Inflammatory macrophage treated with lipopolysaccharide for 1 hour (primary cell): Measurements from ENCODE around the gene GRM7.
A peak's percentile ranks its signal among the peaks of the same experiment; 100 is the strongest.

Experiments used
- DNase-seq, 2 donors: peaks; one replicate each; pipeline ENCODE4 v3.0.0-alpha.2; 2020 to 2022

GRM7 gene

GRCh38 chr3:7249493-7250076, 388.7 kb downstream of the GRM7 start:
- DNase-seq: no peak

DNA sequence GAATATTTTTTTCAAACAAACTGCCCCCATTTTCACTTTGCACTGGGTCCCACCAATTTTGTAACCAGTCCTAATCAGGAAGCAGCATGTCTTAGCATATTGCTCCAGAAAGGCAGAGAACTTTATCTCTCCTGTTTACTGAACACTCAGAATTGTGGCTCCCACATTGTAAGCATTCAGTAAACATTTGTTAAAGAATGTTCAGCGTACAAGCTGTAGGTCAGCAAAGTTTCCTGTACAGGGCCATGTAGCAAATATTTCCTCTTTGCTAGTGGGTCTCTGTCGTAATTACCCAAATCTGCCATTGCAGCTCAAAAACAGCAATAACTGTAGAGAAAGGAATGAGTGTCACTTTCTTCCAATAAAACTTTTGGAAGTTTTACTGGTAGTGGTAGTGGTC, 393.3 kb downstream of the GRM7 start:
- no peak for DNase-seq

DNA sequence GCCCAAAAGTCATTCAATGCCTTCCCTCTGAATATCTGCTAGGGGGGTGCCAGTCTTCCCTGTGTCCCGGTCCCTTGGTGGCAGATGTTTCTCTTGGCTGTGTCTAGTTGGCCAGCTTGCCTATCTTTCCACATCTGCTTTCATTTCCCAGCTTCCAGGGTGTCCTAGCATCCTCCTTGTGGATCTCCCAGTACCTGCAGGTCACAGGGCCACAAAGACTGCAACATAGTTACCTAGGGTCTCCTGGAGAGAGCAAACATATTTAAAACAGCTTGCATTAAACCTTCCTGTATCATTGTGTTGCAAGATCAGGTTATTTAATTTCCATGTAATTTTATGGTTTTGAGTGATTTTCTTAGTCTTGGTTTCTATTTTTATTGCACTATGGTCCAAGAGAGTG, 400.1 kb downstream of the GRM7 start:
- DNase-seq: no peak

GRCh38 chr3:7263347-7264195, 402.7 kb downstream of the GRM7 start:
- DNase-seq: no peak

GRCh38 chr3:7264196-7264526, 403.2 kb downstream of the GRM7 start:
- DNase-seq: no peak

- DNase-seq: no peak
Measured at GRCh38 chr3:7265736-7266135, 404.8 kb downstream of the GRM7 start.

DNA sequence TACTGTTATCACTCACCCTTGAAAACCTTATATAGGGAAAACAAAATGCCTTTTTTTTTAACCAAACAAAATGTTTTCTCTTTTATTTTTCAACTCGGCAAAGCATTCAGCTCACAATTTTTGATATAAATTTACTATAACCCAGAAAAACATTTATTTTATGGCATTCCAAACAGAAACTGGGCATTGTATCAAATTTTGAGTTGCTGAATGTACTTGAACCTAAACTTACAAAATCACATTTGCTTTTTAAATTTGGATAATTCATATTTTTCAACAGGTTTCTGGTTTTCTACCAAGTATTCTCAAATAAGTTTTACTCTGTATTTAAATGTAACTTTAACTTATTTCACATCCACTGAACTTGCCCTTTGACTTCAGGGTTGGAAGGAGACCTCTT, 405.6 kb downstream of the GRM7 start:
- no peak for DNase-seq

- DNase-seq: no peak
Measured at GRCh38 chr3:7270731-7271130, 409.8 kb downstream of the GRM7 start.

- no peak for DNase-seq
Measured at GRCh38 chr3:7271631-7272030, 410.7 kb downstream of the GRM7 start.

GRCh38 chr3:7272203-7272602, 411.3 kb downstream of the GRM7 start:
- no peak for DNase-seq

- no peak for DNase-seq
Measured at GRCh38 chr3:7275396-7275795, 414.5 kb downstream of the GRM7 start.

DNA sequence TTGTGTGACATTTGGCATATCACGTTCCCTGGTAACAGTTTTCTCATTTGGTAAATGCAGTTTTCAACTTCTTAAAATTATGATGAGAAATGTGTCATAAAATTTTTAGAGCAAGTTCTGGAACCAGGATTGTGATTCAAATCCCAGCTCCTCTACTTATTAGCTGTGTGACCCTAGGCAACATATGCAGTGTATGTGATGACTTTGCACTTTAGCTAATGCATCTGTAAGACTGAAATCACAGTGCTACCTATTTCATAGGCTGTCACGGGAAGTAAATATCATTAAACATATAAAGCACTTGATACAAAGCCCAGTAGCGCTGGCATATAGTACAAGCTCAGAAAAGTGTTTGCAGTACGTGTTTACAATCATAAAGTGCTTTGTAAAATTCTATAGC, 419.4 kb downstream of the GRM7 start:
- no peak for DNase-seq

DNA sequence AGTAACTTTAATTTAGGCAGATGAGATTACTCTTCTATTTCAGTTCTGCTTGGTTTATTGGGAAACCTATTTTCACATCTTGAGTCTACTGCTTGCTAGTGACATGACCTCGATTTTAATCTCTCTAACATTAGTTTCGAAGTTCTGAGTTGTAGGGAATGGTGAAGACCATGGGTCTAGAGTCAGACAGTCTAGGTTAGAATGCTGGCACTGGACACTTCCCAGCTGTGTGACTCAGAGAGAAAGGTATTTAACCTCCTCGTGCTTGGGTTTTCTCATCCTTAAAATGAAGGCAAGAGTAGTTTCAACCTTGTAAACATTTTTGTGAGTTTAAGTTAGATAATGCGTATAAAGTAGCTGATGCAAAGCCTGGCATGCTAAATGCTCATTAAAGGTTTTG, 422.1 kb downstream of the GRM7 start:
- no peak for DNase-seq

DNA sequence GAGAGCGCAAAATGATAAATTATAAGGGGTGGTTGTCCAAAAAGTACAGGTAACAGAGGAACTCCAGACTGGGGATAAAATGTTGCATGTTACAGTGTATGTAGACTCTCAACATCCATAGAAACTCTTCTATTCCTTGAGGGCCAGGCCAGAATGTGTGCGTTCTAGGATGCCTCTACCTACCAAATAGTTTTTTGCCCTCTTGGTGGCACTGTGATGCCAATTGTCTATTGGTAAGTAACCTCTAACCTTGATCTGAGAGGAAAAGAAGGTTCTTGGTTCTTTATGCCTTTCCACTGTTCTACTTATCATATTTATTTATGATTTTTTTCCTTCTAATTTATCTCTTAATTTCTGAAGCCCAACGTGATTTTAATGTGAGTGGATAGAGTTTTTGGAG, 424.6 kb downstream of the GRM7 start:
- DNase-seq: peak in 1 of 2 donors; percentile 27

GRCh38 chr3:7288133-7288532, 427.2 kb downstream of the GRM7 start:
- no peak for DNase-seq

GRCh38 chr3:7289121-7289520, 428.2 kb downstream of the GRM7 start:
- no peak for DNase-seq

- DNase-seq: peak; percentile 17 to 52
Measured at GRCh38 chr3:7290077-7290825, 429.3 kb downstream of the GRM7 start.

DNA sequence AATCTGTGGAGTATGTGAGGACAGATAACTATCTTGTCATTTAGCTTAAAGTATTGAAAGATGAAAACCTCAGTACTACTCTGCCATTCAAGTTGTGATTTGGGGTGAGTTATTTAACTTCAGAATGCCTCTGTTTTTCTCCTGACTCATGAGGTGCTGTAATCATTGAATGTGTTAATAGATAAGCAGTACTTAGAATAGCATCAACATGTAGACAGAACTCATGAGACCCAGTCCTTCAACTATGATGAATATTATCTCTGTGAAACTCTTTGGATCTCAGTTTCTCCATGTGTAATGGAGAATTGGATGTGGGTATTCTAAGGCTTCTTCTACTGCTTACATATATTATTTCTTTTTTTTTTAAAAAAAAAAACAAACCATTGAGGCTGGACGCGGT, 431.4 kb downstream of the GRM7 start:
- no peak for DNase-seq

DNA sequence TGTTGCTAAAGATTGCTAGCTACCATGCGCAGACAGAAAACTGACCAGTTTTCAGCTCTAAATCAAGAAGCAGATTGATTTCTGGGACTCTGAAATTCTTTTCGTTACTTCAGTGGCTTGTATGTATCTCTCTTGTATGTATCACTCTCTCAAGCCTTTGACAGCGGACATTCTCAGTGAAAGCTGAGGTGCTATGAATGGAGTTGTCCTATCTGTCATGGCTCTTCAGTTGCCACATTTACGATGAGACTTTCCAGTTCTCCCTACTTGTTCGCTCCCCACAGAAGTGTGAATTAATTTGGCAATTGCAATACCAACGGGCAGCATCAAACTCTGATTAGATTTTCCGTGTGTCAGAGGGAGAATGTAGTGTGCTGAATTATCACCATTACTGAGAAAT, 432.4 kb downstream of the GRM7 start:
- DNase-seq: no peak

DNA sequence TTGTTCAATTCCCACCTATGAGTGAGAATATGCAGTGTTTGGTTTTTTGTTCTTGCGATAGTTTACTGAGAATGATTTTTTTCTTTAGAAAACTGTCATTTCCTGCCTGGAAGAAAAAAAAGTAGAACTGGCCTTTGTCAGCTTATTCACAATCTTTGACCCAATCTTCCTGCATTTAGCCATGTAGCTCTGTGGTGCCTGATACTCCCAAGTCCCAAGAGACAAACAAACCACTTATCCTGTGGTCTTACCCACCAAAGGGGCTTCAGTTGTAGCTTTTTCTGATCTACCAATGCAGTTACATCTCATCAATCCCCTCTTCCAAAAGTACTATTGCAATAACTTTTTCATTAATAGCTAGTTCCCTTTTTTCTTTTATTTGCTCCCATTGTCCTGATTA, 444.6 kb downstream of the GRM7 start:
- DNase-seq: no peak

GRCh38 chr3:7306901-7307300, 446.0 kb downstream of the GRM7 start:
- no peak for DNase-seq

- DNase-seq: no peak
Measured at GRCh38 chr3:7307410-7307809, 446.5 kb downstream of the GRM7 start.

- DNase-seq: peak in 1 of 2 donors; percentile 1
Measured at GRCh38 chr3:7309641-7310102, 448.8 kb downstream of the GRM7 start.

DNA sequence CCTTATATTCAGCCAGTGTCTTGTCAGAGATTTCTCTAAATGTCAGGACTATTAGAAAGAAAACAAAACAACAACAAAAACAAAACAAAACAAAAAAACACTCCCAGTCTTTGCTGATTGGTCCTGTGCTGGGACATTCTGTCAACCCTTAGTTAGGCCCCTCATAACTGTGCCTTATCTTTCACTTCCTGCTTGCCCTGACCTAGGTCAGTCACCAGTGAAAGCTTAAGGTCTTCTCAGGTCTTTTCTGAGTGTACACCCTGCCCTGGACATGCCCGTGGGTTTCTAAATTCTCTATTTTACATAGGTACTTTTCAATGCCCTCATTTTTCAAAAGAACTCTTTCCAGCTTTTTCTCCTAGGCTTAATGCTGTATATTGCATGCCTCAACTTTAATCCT, 454.1 kb downstream of the GRM7 start:
- DNase-seq: no peak
